ENCODE data around the gene DPCD. TPM values are rescaled to one million over a fixed set of nuclear protein-coding genes. Genes with fewer than 3 reads are reported as not detected.
"Not testable (repeated sequence)": the region's sequence is repeated elsewhere in the genome, so short reads cannot be mapped to it uniquely, and the experiment has no call there.

The DPCD gene
- total RNA-seq, 6 experiments from 2014 or later, result 2.2 to 4.3 (median 3.5) TPM

- DNase-seq (no peak), ATAC-seq (no peak)
- no peaks in the 10 kb centered on the region for H3K9me3 ChIP-seq
- no peaks in the 10 kb centered on the region for H3K36me3 ChIP-seq
- intact Hi-C loops (cut with DNase I), result no loop called here
- no peaks in the 10 kb centered on the region for H3K27me3 ChIP-seq
- H3K27ac ChIP-seq, result no peak overlapping the region
- TF ChIP-seq CTCF (IDR thresholded peaks at IDR 0.05) (no peak), POLR2A (IDR thresholded peaks at IDR 0.05) (no peak)
- H3K4me3 ChIP-seq, result no peak overlapping the region
- WGBS (ENCODE audit: insufficient coverage, low coverage, low lambda C conversion rate, missing lambda C conversion rate), result 83% methylated on average over 6 of the region's 13 CpGs
- no peaks in the 10 kb centered on the region for H3K4me1 ChIP-seq
Observed at GRCh38 chr10:101629837-101630632, 41.9 kb downstream of the DPCD start.

- WGBS (ENCODE audit: insufficient coverage, low coverage, low lambda C conversion rate, missing lambda C conversion rate), result 100% methylated on average over 1 of the region's 1 CpG
- H3K36me3 ChIP-seq, result no peaks in the 10 kb centered on the region
- no peak overlapping the region for H3K4me3 ChIP-seq
- no peaks in the 10 kb centered on the region for H3K9me3 ChIP-seq
- DNase-seq, result no peak
- TF ChIP-seq POLR2A (IDR thresholded peaks at IDR 0.05) (no peak), CTCF (IDR thresholded peaks at IDR 0.05) (no peak)
- H3K27me3 ChIP-seq, result no peaks in the 10 kb centered on the region
- H3K4me1 ChIP-seq, result no peaks in the 10 kb centered on the region
- H3K27ac ChIP-seq, result no peak overlapping the region
- intact Hi-C loops (cut with DNase I), result no loop called here
- ATAC-seq, result no peak
Observed at GRCh38 chr10:101630633-101630920, 42.5 kb downstream of the DPCD start.

GRCh38 chr10:101631821-101632475 is 43.8 kb downstream of the DPCD start:
- peak in 3 of 4 donors; percentile 7 to 35 (median 31) for ATAC-seq
- Histone ChIP-seq H3K27ac (no peak overlapping the region), H3K4me3 (no peak overlapping the region), H3K9me3 (no peaks in the 10 kb centered on the region), H3K36me3 (no peaks in the 10 kb centered on the region), H3K27me3 (no peaks in the 10 kb centered on the region), H3K4me1 (no peaks in the 10 kb centered on the region)
- 70% methylated on average over 8 of the region's 8 CpGs for WGBS (ENCODE audit: insufficient coverage, low coverage, low lambda C conversion rate, missing lambda C conversion rate)
- TF ChIP-seq POLR2A (IDR thresholded peaks at IDR 0.05) (no peak), CTCF (IDR thresholded peaks at IDR 0.05) (no peak)
- no peak for DNase-seq
- intact Hi-C loops (cut with DNase I), result no loop called here

- ATAC-seq; DNase-seq; intact Hi-C loops (cut with DNase I); H3K9me3 ChIP-seq; H3K27ac ChIP-seq; H3K4me1 ChIP-seq; H3K4me3 ChIP-seq; H3K27me3 ChIP-seq; H3K36me3 ChIP-seq: not testable (repeated sequence)
- 95% methylated on average over 4 of the region's 4 CpGs for WGBS (ENCODE audit: insufficient coverage, low coverage, low lambda C conversion rate, missing lambda C conversion rate)
Observed at GRCh38 chr10:101633510-101633909, 45.4 kb downstream of the DPCD start.

GRCh38 chr10:101639141-101639900 is 51.2 kb downstream of the DPCD start:
- Histone ChIP-seq H3K27ac (no peak overlapping the region), H3K4me1 (no peaks in the 10 kb centered on the region), H3K9me3 (no peaks in the 10 kb centered on the region), H3K27me3 (no peaks in the 10 kb centered on the region), H3K36me3 (no peaks in the 10 kb centered on the region), H3K4me3 (no peak overlapping the region)
- no peak for DNase-seq
- TF ChIP-seq CTCF (IDR thresholded peaks at IDR 0.05), result no peak
- no peak for TF ChIP-seq POLR2A (IDR thresholded peaks at IDR 0.05)
- no peak for ATAC-seq
- WGBS (ENCODE audit: insufficient coverage, low coverage, low lambda C conversion rate, missing lambda C conversion rate), result 100% methylated on average over 2 of the region's 2 CpGs
- intact Hi-C loops (cut with DNase I), result no loop called here

Measured in right lobe of liver (tissue), 6 donors.